ENCODE data around the gene C1orf74. TPM values are rescaled to one million over a fixed set of nuclear protein-coding genes. Genes with fewer than 3 reads are reported as not detected.
A peak's percentile ranks its signal among the peaks of the same experiment; 100 is the strongest.

C1orf74 gene
- total and polyA plus RNA-seq, 5 donors from 2014 or later = 0.07 to 0.56 (median 0.27) TPM

- H3K9me3 Mint-ChIP-seq = peaks cover 0 to 1% (median 0%) of the 10 kb centered on the region in 7 donors
- Histone ChIP-seq H3K27ac (ENCODE audit: insufficient read depth, low read length, poor library complexity, severe bottlenecking) (no peak overlapping the region), H3K9me3 (ENCODE audit: control insufficient read depth in 2 of 2, low read length in 2 of 2) (no peaks in the 10 kb centered on the region), H3K36me3 (ENCODE audit: control insufficient read depth, insufficient read depth, low read length) (no peaks in the 10 kb centered on the region), H3K27me3 (ENCODE audit: control insufficient read depth, insufficient read depth, low read length) (peaks cover 34% of the 10 kb centered on the region), H3K4me3 (ENCODE audit: low read depth, low read length) (no peak overlapping the region), H3K4me1 (ENCODE audit: control insufficient read depth, insufficient read depth, low read length, poor library complexity, severe bottlenecking) (peaks cover 3% of the 10 kb centered on the region)
- H3K36me3 Mint-ChIP-seq = no peaks in the 10 kb centered on the region
- H3K27me3 Mint-ChIP-seq = peaks cover 51% of the 10 kb centered on the region
- peak overlapping the region in 2 of 4 donors; percentile 4 to 53 for H3K4me3 Mint-ChIP-seq
- ATAC-seq (ENCODE audit: low read depth in 2 of 2) = peak; percentile 38 to 40
- peak overlapping the region in 2 of 3 donors; percentile 39 to 57 for H3K27ac Mint-ChIP-seq
- H3K4me1 Mint-ChIP-seq = peaks cover 11 to 26% (median 16%) of the 10 kb centered on the region in 4 donors
- peak in 2 of 3 donors; percentile 61 to 74 for DNase-seq
Observed at GRCh38 chr1:209823143-209824041, 39.0 kb upstream of the C1orf74 start.

GRCh38 chr1:209822706-209823105 is 38.3 kb upstream of the C1orf74 start:
- H3K9me3 ChIP-seq (ENCODE audit: control insufficient read depth in 2 of 2, low read length in 2 of 2) = no peaks in the 10 kb centered on the region
- Mint-ChIP-seq H3K36me3 (no peaks in the 10 kb centered on the region), H3K27ac (peak overlapping the region in 2 of 3 donors; percentile 39 to 57), H3K4me1 (peaks cover 10 to 19% (median 11%) of the 10 kb centered on the region in 4 donors), H3K27me3 (peaks cover 49% of the 10 kb centered on the region), H3K9me3 (peaks cover 0 to 1% (median 0%) of the 10 kb centered on the region in 7 donors), H3K4me3 (no peak overlapping the region)
- no peaks in the 10 kb centered on the region for H3K4me1 ChIP-seq (ENCODE audit: control insufficient read depth, insufficient read depth, low read length, poor library complexity, severe bottlenecking)
- no peaks in the 10 kb centered on the region for H3K36me3 ChIP-seq (ENCODE audit: control insufficient read depth, insufficient read depth, low read length)
- DNase-seq (no peak), ATAC-seq (ENCODE audit: low read depth in 2 of 2) (no peak)
- peaks cover 34% of the 10 kb centered on the region for H3K27me3 ChIP-seq (ENCODE audit: control insufficient read depth, insufficient read depth, low read length)
- no peak overlapping the region for H3K27ac ChIP-seq (ENCODE audit: insufficient read depth, low read length, poor library complexity, severe bottlenecking)
- no peak overlapping the region for H3K4me3 ChIP-seq (ENCODE audit: low read depth, low read length)

GRCh38 chr1:209820986-209821385 is 36.6 kb upstream of the C1orf74 start:
- H3K9me3 ChIP-seq (ENCODE audit: control insufficient read depth in 2 of 2, low read length in 2 of 2) = no peaks in the 10 kb centered on the region
- H3K27ac Mint-ChIP-seq = no peak overlapping the region
- H3K27me3 ChIP-seq (ENCODE audit: control insufficient read depth, insufficient read depth, low read length) = peaks cover 34% of the 10 kb centered on the region
- no peaks in the 10 kb centered on the region for H3K36me3 Mint-ChIP-seq
- ATAC-seq (ENCODE audit: low read depth in 2 of 2) (no peak), DNase-seq (no peak)
- no peaks in the 10 kb centered on the region for H3K4me1 ChIP-seq (ENCODE audit: control insufficient read depth, insufficient read depth, low read length, poor library complexity, severe bottlenecking)
- H3K27me3 Mint-ChIP-seq = peaks cover 52% of the 10 kb centered on the region
- H3K4me3 ChIP-seq (ENCODE audit: low read depth, low read length) = no peak overlapping the region
- H3K9me3 Mint-ChIP-seq = peaks cover 0 to 1% (median 0%) of the 10 kb centered on the region in 7 donors
- no peak overlapping the region for H3K4me3 Mint-ChIP-seq
- H3K27ac ChIP-seq (ENCODE audit: insufficient read depth, low read length, poor library complexity, severe bottlenecking) = no peak overlapping the region
- peaks cover 6 to 9% (median 8%) of the 10 kb centered on the region in 4 donors for H3K4me1 Mint-ChIP-seq
- no peaks in the 10 kb centered on the region for H3K36me3 ChIP-seq (ENCODE audit: control insufficient read depth, insufficient read depth, low read length)

- H3K9me3 Mint-ChIP-seq = peaks cover 0 to 1% (median 0%) of the 10 kb centered on the region in 7 donors
- Histone ChIP-seq H3K27ac (ENCODE audit: insufficient read depth, low read length, poor library complexity, severe bottlenecking) (no peak overlapping the region), H3K4me3 (ENCODE audit: low read depth, low read length) (no peak overlapping the region), H3K4me1 (ENCODE audit: control insufficient read depth, insufficient read depth, low read length, poor library complexity, severe bottlenecking) (no peaks in the 10 kb centered on the region), H3K36me3 (ENCODE audit: control insufficient read depth, insufficient read depth, low read length) (no peaks in the 10 kb centered on the region), H3K9me3 (ENCODE audit: control insufficient read depth in 2 of 2, low read length in 2 of 2) (no peaks in the 10 kb centered on the region), H3K27me3 (ENCODE audit: control insufficient read depth, insufficient read depth, low read length) (peaks cover 27% of the 10 kb centered on the region)
- ATAC-seq (ENCODE audit: low read depth in 2 of 2) (no peak), DNase-seq (no peak)
- no peak overlapping the region for H3K4me3 Mint-ChIP-seq
- H3K27me3 Mint-ChIP-seq = peaks cover 47% of the 10 kb centered on the region
- peaks cover 6 to 12% (median 8%) of the 10 kb centered on the region in 4 donors for H3K4me1 Mint-ChIP-seq
- H3K27ac Mint-ChIP-seq = no peak overlapping the region
- H3K36me3 Mint-ChIP-seq = no peaks in the 10 kb centered on the region
Observed at GRCh38 chr1:209819058-209819457, 34.7 kb upstream of the C1orf74 start.

- no peak overlapping the region for H3K27ac Mint-ChIP-seq
- H3K4me3 Mint-ChIP-seq = no peak overlapping the region
- peaks cover 40% of the 10 kb centered on the region for H3K27me3 Mint-ChIP-seq
- peaks cover 0 to 1% (median 0%) of the 10 kb centered on the region in 7 donors for H3K9me3 Mint-ChIP-seq
- Histone ChIP-seq H3K4me3 (ENCODE audit: low read depth, low read length) (no peak overlapping the region), H3K4me1 (ENCODE audit: control insufficient read depth, insufficient read depth, low read length, poor library complexity, severe bottlenecking) (no peaks in the 10 kb centered on the region), H3K36me3 (ENCODE audit: control insufficient read depth, insufficient read depth, low read length) (no peaks in the 10 kb centered on the region), H3K27me3 (ENCODE audit: control insufficient read depth, insufficient read depth, low read length) (peaks cover 27% of the 10 kb centered on the region), H3K27ac (ENCODE audit: insufficient read depth, low read length, poor library complexity, severe bottlenecking) (no peak overlapping the region), H3K9me3 (ENCODE audit: control insufficient read depth in 2 of 2, low read length in 2 of 2) (no peaks in the 10 kb centered on the region)
- no peak for DNase-seq
- peaks cover 0 to 4% (median under 1%) of the 10 kb centered on the region in 4 donors for H3K4me1 Mint-ChIP-seq
- no peak for ATAC-seq (ENCODE audit: low read depth in 2 of 2)
- H3K36me3 Mint-ChIP-seq = no peaks in the 10 kb centered on the region
Observed at GRCh38 chr1:209817691-209818090, 33.3 kb upstream of the C1orf74 start.

GRCh38 chr1:209816923-209817322 is 32.6 kb upstream of the C1orf74 start:
- no peak overlapping the region for H3K4me3 ChIP-seq (ENCODE audit: low read depth, low read length)
- H3K27ac ChIP-seq (ENCODE audit: insufficient read depth, low read length, poor library complexity, severe bottlenecking) = no peak overlapping the region
- Mint-ChIP-seq H3K9me3 (peaks cover 0 to 1% (median 0%) of the 10 kb centered on the region in 7 donors), H3K36me3 (no peaks in the 10 kb centered on the region), H3K27me3 (peaks cover 37% of the 10 kb centered on the region), H3K4me3 (no peak overlapping the region), H3K4me1 (peaks cover 0 to 2% (median 0%) of the 10 kb centered on the region in 4 donors), H3K27ac (no peak overlapping the region)
- ATAC-seq (ENCODE audit: low read depth in 2 of 2) (no peak), DNase-seq (no peak)
- peaks cover 24% of the 10 kb centered on the region for H3K27me3 ChIP-seq (ENCODE audit: control insufficient read depth, insufficient read depth, low read length)
- H3K36me3 ChIP-seq (ENCODE audit: control insufficient read depth, insufficient read depth, low read length) = no peaks in the 10 kb centered on the region
- no peaks in the 10 kb centered on the region for H3K9me3 ChIP-seq (ENCODE audit: control insufficient read depth in 2 of 2, low read length in 2 of 2)
- no peaks in the 10 kb centered on the region for H3K4me1 ChIP-seq (ENCODE audit: control insufficient read depth, insufficient read depth, low read length, poor library complexity, severe bottlenecking)

- no peak overlapping the region for H3K4me3 ChIP-seq (ENCODE audit: low read depth, low read length)
- H3K27ac Mint-ChIP-seq = no peak overlapping the region
- H3K4me3 Mint-ChIP-seq = no peak overlapping the region
- no peak for DNase-seq
- ATAC-seq (ENCODE audit: low read depth in 2 of 2) = no peak
- H3K27ac ChIP-seq (ENCODE audit: insufficient read depth, low read length, poor library complexity, severe bottlenecking) = no peak overlapping the region
- H3K4me1 ChIP-seq (ENCODE audit: control insufficient read depth, insufficient read depth, low read length, poor library complexity, severe bottlenecking) = no peaks in the 10 kb centered on the region
- H3K27me3 ChIP-seq (ENCODE audit: control insufficient read depth, insufficient read depth, low read length) = peaks cover 17% of the 10 kb centered on the region
- H3K9me3 Mint-ChIP-seq = peaks cover 0 to 1% (median 0%) of the 10 kb centered on the region in 7 donors
- no peaks in the 10 kb centered on the region for H3K36me3 Mint-ChIP-seq
- H3K9me3 ChIP-seq (ENCODE audit: control insufficient read depth in 2 of 2, low read length in 2 of 2) = no peaks in the 10 kb centered on the region
- H3K4me1 Mint-ChIP-seq = peaks cover 0 to 2% (median 0%) of the 10 kb centered on the region in 4 donors
- H3K36me3 ChIP-seq (ENCODE audit: control insufficient read depth, insufficient read depth, low read length) = no peaks in the 10 kb centered on the region
- peaks cover 30% of the 10 kb centered on the region for H3K27me3 Mint-ChIP-seq
Observed at GRCh38 chr1:209815931-209816341, 31.6 kb upstream of the C1orf74 start.
